ENCODE measurements around the gene RALY.

RALY gene

DNA sequence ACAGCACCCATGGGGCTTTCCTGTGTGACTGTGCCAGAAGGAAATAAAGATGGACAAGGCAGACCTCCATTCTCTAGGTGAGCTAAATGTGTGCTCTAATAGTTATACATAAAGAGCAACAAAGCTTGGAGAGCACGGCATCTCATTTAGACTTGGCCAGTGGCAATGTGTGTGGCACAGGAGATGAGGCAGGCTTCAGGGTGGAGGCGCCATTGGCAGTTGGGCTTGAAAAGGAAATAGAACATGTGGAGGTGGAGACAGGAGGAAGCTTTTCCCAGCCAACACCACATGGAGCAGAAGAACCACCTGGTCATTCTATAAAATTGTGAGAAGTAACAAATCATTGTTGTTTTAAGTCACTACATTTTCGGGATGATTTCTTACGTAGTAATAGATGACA lies 3.6 kb upstream of the RALY start:
- no peak for DNase-seq

DNA sequence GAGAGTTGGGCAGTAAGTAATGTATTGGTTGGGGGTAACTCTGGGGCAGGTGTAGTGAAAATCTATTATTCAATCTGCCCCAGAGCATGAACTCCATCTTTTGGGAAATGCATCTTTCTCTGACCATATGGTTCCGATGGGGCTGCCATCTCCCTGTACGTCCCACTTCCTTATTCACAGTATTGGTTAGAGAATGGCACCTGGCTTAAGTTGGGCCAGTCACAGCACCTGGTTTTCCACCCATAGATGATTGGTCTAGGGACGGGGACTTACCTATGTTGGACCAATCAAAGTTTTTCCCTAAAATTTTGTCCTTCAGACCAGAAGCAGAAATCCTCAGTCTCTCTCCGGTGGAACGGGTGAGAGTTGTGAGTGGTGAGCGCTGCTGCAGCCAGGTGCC lies 2.2 kb upstream of the RALY start:
- DNase-seq: no peak

DNA sequence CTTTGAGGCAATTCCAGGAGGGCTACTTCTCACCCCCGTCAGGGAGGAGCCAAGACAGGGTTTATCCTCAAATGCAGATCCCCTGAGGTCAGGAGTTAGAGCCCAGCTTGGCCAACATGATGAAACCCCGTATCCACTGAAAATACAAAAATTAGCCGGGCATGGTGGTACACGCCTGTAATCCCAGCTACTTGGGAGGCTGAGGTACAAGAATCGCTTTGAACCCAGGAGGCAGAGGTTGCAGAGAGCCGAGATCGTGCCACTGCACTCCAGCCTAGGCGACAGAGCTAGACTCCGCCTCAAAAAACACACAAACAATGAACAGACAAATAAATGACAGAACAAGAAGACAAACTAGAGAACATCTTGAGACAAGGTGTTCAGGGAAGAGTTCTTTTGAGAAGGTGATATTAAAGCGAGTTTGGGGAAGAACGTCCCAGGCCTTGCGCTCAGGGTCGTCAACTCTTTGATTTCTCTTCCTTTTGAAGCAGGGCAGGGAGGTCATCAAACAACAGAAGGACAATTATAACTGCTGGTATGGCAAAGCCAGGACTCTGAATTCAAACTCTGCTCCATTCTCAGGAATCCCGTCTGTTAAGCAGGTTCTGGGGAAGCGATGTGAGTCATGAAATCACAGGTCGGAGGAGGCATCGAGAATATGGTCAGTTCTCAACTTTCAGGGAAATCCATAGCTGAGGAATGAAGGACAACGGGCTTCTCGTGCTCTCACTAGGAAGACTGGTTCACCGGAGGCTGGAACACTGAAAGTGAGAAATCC lies 1.4 kb upstream of the RALY start:
- no peak for DNase-seq

DNA sequence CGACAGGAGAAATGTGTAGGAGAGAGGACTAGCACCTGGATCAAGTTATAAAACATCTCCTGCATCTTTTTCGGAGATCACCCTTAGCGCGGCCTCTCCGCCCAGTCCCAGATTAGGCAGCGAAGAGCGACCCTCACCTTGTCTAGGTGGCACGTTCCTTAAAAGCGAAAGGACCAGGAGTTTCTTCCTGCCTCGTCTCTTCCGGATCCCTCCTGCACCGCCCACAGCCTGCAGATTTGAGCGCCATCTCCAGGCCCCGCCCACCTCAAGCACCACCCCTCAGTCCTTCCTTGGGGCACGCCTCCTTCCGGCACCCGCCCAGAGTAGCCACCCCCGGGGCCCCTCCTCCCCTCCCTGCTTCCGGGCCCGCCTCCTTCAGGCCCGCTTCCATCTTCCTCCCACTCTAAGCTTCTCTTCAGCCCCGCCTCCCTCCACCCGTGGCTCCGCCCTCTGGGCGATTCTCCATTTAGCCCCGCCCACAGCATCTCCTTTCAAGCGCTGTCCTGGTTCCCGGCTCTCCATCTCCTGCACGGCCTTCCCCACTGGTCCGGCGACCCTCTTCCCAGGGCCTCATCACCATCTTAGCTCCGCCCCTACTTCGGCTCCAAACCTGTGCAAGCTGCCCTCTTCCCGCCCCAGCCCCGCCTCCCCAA lies 662 bp upstream of the RALY start:
- peak; percentile 98 for DNase-seq

DNA sequence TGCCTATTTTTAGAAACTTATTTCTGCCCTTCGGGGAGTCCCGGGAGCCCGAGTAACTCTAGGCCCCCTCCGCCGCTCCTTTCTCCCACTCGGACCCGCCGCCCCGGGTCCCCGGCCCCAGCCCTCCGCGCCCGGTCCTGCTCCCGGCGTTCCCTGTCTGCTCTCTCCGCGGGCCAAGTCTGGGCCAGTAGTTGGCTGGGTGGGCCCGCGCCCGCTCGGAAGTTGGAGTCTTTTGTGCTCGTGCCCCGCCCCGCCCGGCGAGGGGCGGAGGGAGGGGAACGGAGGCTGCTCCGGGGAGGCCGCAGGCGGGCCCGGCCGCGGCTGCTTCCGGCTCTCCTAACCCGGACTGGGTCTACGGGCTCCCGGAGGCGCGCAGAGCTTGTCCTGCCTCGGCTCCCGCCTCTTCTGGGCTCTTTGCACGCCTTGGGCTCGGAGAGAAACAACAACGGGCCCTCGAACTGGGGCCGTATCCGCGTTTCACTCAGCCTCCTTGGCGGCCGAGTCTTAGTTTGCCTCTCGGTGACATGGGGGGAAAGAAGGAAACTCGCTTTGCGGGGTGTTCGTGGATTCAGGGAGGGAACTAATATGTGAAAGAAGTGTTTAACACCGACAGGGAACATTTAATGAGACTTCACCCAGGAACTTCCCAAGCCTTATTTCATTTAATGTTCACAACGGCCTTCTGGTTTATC lies 657 bp downstream of the RALY start:
- DNase-seq: peak; percentile 68

DNA sequence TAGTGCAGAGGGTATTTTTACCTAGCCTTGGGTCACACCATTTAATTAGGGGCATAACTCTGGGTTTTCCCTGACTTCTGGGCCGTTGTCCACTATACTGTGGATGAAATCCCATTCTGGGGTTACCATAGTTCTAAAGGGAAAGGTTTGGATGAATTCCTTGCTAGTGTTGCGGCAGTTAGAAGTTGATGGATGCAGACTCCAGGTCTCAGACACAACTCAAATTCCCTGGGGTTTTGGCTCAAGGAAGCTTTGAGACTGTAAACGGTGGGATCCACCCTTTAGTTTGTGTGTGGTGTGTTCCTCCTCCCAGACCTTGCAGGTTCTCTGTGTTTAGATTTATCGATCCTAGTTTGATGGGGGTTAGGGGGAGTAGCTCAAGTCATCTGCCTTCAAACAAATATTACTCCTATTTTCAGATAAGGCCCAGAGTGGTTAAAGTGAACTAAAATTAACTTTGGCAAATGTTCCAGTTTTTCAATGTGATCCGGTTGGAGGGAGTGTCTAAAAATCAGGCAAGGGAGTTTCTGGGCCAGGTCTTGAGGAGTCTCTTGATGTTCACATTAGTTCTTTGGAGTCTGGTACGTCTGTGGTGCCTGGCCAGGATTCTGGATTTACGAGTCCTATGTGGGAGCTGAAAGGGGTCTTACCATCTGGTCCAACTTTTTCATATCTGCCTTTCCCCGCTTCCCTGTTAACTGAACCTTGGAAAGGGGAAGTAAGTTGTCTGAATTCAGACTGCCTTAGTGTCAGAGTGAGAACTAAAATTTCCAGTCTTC lies 1.5 kb downstream of the RALY start:
- peak; percentile 47 for DNase-seq

DNA sequence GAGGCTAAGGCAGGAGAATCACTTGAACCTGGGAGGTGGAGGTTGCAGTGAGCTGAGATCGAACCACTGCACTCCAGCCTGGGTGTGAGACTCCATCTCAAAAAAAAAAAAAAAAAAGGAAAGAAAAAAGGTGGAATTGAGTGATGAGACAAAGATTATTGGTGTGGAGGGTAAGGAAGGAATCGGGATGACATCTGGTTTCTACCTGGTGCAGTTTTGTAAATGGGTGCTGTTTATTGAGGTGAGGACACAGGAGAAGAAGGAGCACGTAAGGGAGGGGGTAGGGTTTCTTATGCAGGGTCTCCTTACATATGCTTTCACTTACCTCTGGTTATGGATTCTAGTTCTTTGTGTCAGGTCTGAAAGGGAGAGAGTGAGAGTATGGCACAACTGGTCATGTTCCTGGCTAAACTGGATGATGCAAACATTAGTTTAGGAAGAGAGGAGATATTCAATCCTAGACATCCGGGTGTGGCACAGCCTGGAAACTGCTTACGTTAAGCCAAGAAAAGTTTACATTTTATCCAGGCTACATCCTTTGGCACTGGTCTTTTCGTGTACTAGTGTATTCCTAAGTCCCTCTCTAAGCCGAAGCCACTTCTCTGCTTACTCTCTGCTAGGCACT lies 5.4 kb downstream of the RALY start:
- no peak for DNase-seq

DNA sequence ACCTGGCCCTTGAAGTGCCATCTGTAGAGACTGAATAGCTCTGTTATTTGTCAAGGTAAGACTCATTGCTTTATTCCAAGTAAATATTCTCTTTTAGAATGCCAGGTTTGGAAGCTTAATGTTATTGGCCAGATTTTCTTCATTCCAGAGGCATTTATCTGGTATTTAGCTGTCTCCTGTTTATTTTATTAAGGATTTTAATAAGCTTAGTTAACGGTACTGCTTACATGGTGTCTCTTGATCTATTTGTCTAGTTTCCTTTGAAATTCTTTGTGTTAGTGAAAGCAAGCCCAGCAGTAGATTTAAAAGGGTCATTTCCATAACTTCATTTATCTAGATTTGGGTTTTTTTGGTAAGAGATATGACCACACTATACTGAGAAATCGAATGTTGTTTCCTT lies 7.7 kb downstream of the RALY start:
- no peak for DNase-seq

DNA sequence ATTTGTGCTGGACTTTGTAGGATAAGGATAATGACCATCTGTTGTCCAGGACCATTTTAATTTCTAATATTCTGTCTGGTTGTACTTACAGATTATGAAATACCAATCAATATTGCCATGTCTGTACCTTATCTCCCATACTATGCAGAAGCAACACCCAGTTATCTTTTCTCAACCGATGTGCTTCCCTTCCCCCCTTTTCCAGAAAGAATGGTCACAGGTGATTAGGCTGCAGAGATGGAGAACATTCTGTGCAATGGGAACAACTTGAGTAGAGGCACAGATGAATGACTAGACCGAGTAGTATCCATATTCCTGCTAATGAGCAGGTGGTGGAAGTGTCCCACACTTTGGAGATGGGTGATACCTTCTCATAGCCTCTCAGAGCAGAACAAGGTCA lies 10.5 kb downstream of the RALY start:
- DNase-seq: no peak

DNA sequence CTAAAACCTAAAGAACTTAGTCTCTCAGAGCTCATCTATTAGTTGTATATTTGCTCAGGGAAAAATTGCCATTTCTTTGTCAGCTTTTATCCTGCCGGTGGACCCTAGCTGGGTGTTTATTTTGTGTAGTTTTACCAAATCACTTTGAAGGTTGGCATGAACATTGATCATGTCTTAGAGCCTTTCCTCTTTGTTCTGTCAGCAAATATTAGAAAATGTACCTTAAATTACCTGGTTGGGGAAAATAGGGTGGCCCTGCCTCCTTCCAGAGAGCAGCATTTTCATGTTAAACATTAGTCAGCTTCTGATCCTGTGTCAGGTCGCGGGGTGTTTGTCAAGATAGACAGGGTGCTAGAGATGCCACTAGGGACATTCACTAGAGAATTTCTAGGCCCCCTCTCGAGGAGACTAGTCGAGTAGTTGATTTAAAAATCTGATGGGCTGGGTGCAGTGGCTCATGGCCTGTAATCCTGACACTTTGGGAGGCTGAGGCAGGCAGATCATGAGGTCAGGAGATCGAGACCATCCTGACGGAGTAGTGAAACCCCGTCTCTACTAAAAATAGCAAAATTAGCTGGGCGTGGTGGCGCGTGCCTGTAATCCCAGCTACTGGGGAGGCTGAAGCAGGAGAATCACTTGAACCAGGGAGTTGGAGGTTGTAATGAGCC lies 11.2 kb downstream of the RALY start:
- no peak for DNase-seq

DNA sequence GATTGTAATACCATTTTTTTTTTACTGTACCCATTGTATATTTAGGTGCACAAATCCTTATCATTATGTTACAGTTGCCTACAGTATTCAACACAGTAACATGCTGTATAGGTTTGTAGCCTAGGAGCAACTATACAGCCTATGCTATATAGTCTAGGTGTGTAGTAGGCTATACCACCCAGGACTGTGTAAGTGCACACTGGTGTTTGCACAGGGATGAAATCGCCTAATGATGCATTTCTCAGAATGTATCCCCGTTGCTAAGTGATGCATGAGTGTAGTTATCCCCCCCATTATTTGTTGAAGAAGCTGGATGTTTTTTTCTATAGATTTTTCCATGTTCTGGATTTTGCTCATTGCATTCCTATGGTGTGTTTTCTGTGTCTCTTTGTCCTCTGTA lies 12.9 kb downstream of the RALY start:
- DNase-seq: no peak

DNA sequence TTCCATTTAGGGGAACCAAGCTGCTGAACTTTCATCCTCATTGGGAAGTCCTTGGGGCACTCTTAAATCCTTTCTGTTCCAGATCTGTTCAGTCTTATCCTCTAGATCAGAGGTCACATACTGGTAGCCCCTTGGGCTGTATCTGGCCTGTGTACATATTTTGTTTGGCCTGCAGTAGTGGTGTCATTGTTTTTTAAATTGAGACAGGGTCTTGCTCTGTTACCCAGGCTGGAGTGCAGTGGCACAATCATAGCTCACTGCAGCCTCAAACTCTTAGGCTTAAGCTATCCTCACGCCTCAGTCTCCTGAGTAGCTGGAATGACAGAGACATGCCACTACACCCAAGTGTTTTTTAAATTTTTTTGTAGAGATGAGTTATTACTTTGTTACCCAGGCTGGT lies 14.8 kb downstream of the RALY start:
- DNase-seq: no peak

DNA sequence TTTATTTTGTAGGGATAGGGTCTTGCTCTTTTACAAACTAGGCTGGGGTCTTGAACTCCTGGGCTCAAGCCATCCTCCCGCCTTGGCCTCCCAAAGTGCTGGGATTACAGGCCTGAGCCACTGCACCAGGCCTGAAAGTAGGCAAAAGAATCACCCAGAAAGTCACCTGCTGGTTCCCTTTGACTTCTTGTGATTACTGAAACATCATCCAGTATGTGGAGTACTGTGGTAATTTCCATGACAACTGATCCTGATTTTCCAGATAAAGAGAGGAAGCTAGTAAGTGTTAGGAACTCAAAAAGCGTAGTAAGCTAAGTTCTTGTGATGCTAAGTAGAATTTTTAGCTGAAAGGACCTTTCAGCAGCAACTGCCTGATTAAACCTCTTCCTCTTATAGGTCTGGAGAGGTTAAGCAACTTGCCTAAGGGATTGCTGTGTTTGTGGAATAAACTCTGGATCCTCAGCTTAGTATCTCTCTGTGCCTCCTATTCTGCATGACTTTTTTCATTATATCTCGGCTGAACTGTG lies 16.8 kb downstream of the RALY start:
- peak; percentile 64 for DNase-seq

DNA sequence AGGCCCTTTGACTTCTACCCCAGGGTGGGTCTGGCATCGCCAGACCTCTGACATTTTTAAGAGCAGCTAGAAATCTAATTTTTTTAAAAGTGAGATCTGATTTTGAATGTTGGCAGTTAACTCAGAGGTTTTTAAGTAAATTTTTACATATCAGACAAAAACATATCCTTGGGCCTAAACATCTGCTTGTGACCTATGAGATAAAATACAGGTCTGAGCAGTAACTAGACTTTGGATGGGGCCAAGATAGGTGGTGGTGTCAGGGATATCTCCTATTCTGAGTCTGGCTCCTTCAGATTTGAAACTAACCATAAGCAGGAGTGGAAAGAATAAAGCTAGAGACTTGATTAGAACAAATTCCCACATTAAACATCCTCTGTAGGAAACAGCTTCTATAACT lies 17.6 kb downstream of the RALY start:
- DNase-seq: no peak

DNA sequence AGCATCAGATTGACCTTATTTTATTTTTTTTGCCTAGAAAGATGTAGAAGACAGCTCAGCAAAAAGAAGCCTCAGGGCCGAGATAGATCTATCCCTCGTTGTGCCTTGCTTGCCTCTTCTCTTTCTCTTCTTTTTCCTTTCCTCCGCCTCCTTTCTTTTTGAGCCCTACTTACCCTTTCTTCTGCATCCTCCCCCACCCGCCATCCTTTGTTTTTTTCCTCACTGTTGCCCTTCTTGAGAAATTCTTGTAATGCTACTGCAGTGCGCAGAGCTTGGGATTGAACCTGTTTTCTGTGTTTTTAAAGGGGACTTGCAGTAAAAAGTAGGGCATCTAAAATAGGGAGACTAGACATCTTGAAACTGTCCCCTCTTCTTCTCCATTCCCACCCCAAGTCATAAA lies 18.6 kb downstream of the RALY start:
- no peak for DNase-seq

DNA sequence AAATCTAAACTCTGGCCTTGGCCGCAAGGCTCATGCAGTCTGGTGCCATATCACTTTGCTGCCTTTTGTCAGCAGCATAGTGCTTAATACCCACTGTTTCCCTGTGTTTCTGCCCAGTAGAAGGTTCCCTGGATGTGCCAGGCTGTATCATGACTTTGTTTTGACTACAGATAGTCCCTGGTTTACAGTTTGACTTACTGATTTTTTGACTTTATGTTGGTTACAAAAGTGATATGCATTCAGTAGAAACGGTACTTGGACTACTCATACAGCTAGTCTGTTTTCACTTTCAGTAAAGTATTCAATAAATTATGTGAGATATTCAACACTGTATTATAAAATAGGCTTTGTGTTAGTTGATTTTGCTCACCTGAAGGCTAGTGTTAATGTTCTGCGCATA lies 19.0 kb downstream of the RALY start:
- DNase-seq: no peak

DNA sequence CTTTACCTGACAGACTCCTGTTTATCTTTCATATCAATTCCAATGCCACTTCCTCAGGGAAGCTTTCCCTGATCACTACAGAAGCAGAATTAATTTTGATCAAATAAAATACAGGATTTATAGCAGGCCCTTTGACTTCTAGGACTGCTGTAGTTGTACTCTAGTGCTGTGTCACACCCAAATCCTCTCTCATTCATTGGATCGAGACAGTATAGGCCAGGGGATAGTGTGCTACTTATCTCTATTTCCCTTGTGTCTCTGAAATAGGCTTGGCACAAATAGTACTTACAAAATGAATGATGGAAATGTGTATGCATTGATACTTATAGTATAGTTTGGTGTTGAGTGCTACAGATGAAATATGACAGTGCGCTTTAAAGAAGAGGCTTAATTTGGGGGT lies 19.8 kb downstream of the RALY start:
- no peak for DNase-seq

DNA sequence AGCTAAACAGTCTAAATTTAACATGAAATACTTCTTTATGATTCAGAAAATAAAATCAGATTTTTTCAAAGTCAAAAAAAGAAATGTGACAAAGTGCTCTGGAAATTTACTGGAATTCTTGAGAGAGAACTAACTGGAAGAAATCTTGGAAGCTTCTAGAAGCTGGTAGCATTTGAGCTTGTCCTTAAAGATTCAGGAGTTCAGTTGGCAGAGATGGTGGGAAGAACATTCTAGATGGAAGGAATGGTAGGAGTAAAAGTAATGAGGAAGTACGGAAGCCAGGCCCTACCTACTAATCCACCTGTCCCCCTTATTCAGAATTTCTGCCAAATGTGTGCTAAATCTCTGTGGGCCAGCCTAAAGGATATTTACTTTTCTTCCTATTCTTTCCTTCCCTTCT lies 21.2 kb downstream of the RALY start:
- DNase-seq: no peak

DNA sequence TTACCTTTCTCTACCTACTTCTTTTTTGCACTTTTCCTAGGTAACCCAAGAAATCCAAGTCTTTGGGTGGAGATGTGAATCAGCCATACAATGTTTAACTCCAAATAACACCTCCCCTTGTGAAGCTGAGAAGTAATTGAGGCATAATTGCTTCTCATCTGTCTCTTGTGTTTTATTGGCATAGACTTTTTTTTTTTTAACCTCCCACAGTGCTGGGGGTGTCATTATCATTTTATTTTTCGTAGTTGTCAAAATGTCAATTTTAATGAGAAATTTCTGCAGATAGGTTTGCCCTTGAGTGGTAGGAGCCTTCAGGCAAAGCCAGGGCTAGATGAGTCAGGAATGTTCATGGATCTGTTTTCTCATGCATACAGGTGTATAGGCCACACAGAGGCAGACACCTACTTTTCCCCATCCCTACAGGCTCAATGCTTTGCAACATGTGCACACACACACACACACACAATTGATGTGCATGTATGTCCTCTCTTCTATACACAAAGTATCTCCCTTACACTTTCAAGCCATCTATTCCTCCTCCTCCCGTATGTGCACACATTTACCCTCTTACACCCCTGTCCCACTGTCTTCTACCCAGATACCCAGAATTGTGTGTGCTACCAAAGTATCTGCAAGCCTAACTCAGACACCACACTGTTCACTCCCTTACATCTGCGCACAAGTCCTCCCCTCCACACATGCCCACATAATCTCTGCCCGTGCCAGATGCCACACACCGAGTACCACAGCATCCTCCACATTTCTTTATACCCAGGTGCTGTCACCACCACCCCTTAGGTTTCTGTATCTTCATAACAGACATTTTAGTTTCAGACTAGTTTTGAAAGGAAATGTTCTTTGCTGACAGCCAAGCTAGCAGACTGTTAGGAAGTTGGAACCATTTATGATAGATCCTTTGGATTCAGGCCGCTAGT lies 22.0 kb downstream of the RALY start:
- DNase-seq: no peak

DNA sequence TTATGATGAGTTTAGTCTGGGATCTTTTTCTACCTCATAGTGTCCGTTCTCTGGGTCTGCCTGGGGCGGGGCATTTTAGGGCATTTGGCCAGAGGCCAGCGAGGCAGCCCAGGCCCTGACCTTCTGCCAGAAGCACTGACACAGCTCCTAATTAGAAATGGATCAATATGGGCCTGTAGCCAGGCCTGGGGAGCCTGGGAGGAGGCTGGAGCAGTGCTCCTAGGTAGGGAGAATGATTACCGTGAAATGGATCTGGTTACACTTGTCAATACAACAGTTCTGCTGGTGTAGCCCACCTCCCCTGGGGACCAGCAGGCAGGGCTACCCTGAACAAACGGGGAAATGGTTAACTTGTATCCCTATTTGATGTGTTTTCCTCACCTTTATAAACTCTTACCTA lies 23.0 kb downstream of the RALY start:
- no peak for DNase-seq

DNA sequence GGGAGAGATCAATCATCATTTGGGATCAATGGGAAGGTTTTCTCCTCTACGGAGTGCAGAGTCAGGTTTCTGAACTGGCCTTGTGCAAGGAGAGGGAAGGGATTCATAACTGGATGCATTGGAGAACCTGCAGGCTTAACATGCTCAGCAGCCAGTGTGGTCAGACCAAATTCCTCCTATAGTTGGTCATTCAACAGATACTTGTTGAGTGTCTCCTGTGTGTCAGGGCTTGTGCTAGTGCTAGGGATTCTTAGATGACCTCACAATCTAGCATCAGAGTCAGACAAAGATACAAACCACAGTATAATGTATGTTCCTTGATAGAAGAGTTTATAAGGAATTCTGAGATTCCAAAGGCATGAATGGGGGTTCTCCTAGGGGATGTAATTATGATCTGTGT lies 23.9 kb downstream of the RALY start:
- no peak for DNase-seq

All from MV-4-11 (cell line).